ENCODE data around the gene PRR5L.

The PRR5L gene

DNA sequence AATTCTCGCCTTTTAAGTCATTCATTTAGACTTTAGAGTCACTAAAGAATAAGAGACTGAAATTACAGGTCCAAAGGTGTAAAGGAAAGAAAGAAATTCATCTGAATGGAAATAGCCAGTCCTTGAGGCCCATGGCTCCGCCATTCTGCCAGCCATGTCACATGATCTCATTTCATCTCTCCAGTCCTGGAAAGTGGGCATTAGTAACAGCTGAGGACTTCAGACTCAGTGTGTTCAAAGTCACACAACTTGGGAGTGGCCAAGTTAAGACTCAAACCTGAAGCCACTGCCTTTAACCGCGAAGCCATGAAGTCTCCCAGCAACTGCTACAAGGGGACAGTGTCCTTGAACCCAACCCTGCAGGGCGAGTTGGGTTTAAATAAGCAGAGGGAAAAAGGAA, 103.7 kb downstream of the PRR5L start:
- DNase-seq (ENCODE audit: low spot score), result no peak
- no peak for FAIRE-seq

DNA sequence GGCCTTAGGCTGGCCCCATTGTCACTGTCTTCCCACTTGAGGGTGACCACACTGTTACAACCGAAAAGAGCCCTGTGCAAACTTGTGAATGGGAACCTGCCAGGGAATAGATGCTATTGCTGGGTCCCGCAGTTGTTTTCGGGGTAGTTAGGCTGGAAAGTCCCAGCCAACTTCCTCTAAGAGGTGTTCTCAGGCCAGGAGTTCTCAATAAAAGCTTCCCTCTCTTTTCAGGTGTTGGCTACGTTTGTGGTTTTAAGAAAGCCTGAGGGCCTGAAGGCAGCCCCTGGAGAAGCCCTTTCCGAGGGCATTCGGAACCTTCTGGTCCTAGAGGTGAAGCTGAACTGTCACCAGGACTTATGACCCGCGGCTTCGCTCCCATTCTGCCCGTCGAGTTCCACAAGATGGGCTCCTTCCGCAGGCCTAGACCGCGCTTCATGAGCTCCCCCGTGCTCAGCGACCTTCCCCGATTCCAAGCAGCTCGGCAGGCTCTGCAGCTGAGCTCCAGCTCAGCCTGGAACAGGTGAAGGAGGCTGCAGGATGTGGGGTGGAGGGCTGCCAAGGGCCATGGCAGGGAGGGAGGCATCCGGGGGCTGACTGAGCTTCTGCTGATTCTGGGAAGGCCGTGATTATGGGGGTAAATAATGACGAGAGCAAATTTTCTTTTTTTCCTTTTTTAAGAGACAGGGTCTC, 104.8 kb downstream of the PRR5L start:
- DNase-seq (ENCODE audit: low spot score) (no peak), FAIRE-seq (no peak)

DNA sequence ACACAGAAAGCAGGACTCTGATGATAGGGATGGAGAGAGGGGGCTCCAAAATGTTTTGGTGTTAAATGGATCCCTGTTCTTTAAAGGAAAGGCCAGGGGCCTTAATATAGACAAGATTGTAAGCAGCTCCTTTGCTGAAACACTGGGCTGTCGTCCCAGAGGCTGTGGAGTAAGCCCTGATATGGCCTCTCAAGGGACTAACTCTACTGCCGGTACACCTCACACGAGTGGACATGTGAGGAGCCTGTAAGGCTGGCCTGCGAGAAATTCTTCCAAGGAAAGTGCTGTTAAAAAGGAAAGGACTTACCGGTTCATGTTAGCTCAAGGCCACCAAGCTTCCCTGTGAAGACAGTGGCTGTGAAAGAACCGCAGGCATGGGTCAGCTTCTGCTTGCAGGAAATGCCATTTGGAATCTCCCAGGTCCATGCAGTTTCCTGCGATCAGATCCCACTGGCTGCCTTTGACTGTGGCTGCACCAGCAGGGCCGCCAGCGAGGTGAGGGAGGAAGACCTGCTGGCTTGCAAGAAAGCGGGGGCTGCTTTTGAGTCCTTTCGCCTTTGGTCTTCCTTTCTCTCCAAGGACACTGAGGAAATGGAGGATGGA, 106.6 kb downstream of the PRR5L start:
- FAIRE-seq, result no peak

DNA sequence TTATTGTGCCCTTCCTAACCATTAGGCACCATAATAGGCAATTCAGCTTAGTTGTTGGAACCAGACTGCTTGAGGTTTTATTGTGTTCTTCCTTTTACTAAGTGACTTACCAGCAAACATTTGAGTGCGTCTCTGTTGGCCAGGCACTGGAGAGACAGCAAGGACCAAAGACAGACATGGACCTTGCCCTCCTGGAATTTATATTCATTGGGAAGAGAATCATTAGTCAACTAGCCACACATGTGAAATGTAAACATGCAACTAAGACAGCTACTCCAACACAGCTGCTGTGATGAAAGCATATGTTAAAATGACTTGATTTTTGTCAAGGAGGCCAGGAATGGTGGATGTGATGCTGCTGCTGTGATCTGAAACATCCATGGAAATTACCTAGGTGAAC, 107.6 kb downstream of the PRR5L start:
- DNase-seq (ENCODE audit: low spot score), result no peak
- no peak for FAIRE-seq

More for the DNA sequence above, 106.6 kb downstream of the PRR5L start:
- no peak for DNase-seq (ENCODE audit: low spot score)

DNA sequence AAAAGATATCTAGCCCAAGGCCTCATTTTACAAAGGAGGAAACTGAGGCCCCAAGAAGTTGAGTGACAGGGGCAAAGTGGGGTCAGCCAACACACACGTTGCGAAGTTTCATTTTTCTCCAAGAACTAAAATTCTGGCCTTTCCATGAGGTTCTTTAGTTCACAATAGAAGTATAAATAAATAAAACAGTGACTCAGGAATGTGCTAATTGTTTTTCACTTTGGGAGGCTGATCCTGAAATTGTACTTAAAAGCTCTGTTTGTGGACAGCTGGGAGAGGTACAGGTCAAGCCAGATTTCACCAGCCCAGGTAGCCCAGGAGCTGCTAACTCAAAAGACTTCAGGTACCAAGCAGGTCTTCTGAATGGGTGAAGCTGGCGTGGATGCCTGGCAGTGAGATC, 108.7 kb downstream of the PRR5L start:
- no peak for FAIRE-seq

DNA sequence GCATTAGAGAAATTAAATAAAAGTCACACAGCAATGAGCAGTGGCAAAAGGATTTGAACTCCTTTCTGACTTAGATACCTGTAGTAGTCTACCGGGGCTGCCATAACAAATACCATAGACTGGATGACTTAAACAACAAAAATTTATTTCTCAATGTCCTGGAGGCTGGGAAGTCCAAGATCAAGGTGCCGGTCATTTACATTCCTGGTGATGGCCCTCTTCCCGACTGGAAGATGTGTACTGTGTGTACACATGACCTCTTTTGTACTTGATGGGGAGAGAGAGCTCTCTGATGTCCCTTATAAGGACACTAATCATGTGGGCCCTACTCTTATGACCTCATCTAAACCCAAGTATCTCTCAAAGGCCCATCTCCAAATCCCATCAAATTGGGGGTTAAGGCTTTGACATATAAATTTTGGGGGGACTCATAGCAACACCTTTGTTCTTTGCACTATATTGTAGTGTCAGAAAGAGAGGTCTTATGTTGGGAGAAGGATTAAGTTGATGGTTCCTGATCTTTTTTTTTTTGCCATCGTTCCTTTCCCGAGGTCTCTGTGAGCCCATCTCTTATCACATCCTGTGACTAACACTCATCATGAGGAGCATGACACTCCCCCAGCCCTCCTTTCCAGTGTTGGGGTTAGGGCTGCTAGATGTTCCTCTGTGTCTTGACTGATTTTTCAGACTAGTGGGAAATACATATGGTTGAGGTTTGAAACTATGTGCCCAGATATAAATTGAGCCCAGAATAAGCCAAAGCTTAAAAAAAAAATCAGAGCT, 109.7 kb downstream of the PRR5L start:
- no peak for FAIRE-seq
- DNase-seq (ENCODE audit: low spot score), result no peak

More for the DNA sequence above, 108.7 kb downstream of the PRR5L start:
- DNase-seq (ENCODE audit: low spot score), result no peak

DNA sequence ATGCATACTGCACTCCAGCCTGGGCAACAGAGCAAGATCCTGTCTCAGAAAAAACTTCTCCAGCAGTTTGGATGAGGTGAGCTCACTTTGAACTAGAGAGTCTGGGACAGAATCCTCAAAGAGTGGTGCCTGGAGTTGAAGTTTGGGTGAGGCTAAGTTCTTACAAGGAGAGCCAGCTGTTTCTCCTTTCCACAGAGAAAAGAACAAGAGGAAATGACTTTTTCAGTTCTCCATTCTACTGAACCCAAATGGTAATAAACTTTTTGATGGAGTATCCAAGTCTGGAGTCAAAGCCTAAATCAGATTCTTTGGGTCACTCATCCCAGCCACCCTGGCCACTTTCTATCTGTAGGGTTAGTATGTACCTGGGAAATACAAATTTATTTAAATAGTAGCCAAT, 111.3 kb downstream of the PRR5L start:
- no peak for FAIRE-seq
- no peak for DNase-seq (ENCODE audit: low spot score)

DNA sequence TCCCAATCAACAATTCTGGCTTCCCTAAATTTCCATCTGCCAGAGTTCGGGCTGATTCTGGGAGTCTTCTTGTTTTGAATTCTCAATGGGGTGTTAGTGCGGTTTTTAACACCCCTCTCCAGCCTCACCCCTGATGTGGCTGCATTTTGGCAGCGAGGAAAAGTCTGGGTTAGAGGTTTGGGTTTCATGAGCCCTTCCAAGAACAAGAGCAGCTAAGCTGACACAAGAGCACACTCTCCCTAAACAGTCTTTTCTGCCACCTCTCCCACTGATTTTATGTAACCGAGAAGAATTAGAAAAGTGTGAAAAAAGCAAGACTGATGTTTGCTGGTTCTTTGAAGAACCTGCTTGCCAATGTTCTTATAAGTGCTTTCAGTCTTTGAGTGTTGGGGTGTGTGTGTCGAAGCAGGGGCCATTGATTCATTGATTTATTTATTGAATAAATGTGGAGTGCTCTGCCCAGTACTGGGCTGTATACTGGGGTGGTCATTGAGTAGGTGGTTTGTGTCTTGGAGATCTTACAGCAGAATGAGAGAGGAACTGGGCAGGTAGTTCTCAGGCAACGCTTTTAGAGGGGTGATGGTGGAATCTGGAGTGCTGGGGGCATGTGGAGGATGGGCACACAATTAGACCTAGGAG, 112.5 kb downstream of the PRR5L start:
- FAIRE-seq (no peak), DNase-seq (ENCODE audit: low spot score) (no peak)

DNA sequence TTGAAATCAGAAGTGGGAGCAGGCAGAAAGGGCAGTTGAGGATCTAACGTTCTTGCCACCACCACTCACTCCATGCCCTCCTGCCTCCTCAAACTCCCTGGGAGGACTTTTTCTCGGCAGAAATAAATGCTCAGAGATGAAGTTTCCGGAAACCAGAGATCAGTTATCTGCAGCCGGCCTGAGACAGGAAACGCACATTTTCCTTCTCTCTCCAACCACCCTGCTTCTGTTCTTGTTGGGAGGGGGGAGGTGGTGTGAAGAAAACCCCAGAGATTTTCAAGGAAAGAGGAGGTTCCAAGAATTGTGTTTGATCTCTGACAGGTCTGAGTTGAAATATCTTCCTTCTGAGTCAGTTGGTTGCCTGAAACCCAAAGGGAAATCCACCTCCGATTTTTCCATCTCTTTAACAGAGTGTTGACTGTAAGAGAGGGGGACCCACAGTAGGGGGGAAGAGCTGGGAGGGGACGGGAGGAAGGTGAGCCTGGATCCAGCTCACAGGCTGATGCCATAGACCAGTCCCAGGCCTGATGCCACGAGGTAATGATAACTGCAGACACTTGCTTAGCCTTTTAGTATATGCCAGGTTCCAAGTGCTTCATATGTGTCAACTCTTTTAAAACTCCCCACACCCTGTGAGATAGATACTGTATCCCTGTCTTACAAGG, 113.2 kb downstream of the PRR5L start:
- FAIRE-seq, result no peak
- DNase-seq (ENCODE audit: low spot score), result no peak

DNA sequence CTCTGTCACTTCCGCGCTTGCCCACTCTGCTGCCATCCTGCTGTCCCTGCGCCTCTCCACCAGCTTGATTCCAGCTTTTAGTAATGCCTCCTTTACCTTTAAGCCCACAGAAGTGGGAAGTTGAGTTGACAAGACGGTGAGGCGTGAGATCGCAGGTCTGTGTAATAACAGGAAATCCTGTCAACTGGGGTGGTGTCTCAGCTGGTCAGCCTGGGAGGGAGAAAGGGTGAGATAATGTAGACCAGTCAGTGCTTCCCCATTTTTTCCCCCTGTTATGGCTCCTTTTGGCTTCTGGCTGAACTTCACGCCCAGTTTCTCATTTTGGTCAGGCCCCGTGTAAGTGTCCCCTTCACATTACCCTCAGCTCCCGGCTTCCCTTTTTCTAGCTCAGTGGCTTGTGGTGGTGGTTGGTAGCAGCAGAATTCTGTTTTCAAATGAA, 115.1 kb downstream of the PRR5L start:
- no peak for FAIRE-seq
- no peak for DNase-seq (ENCODE audit: low spot score)

DNA sequence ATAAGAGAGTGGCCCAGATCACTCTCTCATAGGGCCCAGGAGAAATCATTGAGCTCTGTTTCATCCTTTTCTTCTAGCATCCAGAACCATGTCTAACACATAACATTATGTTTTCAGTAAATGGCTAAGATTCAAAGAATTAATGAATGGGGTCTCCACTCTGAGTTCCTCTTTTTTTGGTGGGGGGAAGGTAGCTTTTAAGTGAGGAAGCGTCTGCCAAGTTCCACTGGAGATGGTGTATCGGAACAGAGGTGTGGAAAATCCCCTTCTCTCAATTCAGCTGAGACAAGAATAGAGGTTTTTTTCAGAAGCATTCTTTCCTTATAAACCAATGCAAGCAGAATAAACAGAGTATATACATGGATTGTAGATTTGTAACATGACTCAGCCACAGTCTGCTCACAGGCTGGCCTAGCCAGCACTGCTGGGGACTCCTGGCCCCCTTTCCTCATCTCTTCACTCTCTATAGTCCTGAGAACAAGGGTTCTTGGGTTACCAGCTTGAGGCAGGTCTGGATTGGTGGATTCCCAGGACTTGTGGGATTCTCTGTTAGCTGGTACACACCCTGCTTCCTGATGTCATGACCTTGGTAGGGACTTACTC, 116.8 kb downstream of the PRR5L start:
- FAIRE-seq, result no peak
- no peak for DNase-seq (ENCODE audit: low spot score)

DNA sequence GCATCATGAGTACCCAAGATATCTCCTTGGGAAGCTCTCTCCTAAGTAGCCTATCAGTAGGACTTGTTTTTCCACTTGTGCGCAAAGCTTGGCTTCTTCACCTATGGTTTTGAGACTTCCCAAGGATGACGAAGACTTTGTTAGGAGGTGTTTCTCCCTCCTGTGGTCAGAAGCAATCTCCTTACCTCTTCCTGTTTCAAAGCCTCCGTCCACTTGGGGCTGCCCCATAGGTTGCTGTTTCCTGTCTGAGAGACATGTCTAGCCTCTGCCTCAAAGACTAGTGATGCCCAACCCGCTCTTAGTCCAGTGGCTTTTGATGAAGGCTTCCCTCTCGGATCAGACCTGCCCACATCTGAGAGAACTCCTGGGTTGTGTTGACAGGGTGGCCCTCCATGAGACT, 121.1 kb downstream of the PRR5L start:
- DNase-seq (ENCODE audit: low spot score) (no peak), FAIRE-seq (no peak)

DNA sequence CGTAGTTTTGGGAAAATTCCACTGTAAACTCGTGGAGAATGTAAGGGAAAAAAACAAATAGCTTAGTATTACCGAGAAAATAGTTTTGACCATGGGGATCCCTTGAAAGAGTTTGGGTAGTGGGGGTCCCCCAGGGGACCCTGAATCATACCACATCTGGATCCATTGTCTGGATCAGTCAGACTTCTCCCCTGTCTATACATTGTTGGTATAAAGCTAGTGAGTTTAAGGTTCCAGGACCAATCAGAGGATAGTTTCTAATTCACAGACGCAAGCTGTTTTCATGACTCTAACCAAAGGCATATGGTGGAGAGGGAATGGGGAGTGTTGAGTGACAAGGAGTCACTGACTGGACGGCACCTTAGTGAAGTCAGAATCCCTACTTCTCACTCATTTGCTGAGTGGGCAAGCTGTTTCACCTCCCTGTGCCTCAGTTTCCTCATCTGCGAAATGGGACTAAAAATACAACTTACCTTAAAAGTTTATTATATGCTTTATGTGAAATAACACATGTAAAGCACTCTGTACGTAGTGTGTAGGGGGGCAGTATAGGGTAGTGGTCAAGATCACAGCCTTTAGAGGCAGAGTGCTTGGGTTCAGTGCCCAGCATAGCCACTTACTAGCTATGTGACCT, 123.8 kb downstream of the PRR5L start:
- DNase-seq (ENCODE audit: low spot score) (no peak), FAIRE-seq (no peak)

DNA sequence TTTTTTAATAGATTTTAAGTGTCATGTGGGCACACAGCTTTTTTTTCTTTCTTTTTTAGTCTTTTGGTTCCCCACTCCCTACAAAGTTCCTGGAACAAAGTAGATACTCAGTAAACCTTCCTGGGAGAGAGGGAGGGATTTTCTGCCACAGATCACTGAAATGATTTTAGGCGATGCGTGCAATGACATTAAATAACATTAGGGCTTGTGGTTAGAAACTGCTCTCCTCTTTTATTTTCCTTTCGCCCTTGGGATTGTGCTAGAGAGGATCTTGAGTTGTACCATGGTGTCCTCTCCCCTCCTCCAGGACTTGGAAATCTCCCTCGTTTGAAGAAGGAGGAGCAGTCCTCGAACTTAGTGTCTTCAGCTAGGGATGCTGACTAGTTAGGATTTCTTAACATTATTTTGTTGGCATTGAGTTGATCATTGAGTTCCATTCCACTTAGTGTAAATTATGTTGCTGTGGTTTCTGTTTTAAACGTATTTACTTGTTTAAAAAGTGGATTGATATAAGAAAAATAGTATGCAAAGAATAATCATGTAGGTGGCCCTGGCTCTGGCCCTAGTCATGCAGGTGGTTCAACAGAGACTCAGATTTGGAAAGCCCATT, 125.6 kb downstream of the PRR5L start:
- FAIRE-seq, result no peak

DNA sequence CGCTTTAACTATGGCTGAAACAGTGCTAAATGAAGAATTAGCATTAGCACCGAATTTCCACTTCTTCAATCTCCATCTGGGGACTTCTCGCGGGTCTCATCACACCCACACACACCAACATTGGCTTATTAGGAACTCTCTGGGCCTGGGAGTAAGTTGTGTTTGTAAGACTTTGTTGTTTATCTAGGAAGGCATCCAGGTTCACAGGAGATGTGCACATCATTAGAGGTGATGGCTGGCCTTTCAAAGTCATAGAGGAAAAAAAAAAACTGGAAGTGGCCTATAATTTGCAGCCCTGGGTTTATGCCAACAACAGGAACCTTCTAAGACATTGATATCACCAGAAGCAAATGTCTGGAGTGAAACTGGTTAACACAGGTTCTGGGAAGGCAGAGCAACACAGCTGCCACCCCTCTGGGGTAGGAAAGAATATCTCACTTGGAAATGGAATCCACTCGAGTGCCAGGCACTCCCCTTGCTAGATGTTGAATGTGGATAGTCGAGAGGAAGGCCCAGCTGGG, 129.5 kb downstream of the PRR5L start:
- no peak for DNase-seq (ENCODE audit: low spot score)
- no peak for FAIRE-seq

More for the DNA sequence above, 125.6 kb downstream of the PRR5L start:
- DNase-seq (ENCODE audit: low spot score), result no peak

DNA sequence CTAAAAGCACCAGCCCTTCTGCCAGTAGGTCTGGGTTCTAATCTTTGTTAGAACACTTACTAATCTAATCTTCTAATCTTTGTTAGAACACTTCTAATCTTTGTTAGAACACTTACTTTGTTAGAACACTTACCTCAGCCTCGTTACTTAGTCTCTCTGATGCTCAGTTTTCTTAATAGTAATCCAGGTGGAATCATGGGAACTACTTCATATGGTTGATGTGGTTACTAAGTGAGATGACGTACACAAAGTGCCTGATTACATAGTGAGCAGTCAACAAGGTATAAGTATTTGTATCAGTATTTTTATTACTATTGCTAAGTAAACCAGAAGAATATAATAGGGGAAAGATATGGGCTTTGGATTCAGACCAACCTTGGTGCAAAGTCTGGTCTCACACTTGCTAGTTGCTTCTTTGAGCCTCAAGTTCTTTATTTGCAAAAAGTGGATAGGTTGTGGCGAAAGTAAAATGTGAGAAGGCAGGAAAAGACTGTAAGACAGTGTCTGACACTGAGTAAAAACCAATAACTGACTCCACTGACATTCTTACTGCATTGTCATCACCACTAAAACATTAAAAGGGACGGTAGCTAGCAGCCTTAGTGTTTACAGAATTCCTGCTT, 130.2 kb downstream of the PRR5L start:
- FAIRE-seq, result no peak
- DNase-seq (ENCODE audit: low spot score), result no peak

DNA sequence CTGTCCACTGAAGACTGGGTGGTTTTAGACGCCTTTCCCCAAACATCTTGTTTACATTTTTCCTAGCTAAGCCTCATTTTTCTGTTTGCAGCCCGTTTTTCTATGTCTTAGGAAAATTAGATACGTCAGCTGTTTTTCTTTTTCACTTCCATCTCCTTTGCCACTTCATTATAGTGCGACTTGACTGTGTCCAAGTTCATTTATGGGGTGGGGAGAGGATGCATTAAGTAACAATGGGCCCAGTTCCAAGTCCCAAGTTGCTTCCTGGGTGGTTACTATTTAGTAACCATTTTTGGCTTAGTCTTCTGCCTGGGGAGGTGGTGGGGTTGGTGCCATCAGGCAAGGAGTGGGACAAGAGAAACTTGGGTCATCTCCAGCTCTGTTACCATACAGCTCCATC, 131.0 kb downstream of the PRR5L start:
- FAIRE-seq (no peak), DNase-seq (ENCODE audit: low spot score) (no peak)

DNA sequence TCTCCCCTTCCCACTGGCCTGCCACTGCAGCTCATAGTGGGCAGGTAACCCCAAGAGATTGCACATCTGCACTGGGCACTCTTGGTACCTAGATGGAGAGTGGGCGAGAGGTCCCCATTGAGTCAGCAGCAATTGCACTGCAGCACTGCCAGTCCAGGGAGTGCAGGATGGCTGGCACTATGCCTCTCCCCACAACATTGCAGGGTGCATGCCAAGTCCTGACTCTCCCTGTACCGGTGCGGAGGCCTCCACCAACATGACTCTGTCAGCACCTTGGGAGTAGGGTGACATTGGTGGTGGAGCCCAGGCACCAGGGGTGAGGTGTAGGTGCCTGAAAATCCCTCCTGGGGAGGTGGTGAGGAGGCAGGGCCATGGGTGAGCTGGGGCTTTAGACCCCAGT, 131.8 kb downstream of the PRR5L start:
- FAIRE-seq, result no peak

DNA sequence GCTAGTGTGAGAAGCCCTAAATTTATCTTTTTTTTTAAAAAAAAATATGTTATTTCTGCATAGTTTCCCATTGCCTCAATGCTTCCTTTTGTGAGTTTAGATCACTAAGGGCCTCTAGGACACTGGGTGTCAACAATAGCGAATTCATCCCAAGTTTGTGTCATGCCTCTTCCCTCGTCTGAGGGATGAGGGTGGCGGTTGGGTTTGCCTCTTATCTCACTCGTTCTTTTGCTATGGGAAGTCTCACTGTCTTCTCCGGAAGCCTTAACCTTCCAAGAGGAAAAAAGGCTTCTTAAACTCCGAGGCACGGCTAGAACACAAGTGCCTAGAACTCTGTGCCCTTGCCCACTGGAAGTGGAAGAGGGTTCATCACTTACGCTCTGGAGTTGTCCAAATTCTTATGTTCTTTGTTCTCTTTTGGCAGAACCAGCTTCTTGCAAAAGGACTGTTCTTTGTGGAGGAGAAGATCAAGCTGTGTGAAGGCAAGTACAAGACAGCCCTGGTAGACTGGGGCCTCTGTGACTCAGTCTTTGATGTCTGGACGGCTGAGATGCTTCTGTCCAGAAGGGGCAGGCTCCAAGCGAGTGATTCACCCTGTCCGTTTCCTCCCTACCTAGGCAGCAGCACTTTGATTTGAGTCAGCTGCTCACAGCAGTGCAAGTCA, 135.5 kb downstream of the PRR5L start:
- FAIRE-seq (peak; percentile 94), DNase-seq (ENCODE audit: low spot score) (peak; percentile 82)

More for the DNA sequence above, 131.8 kb downstream of the PRR5L start:
- no peak for DNase-seq (ENCODE audit: low spot score)

Measured in RCC 7860 (cell line).